Gastrocnemius medialis (tissue), 4 donors: Measurements from ENCODE around the gene FERMT2.

Source experiments
- POLR2A ChIP-seq, 2 donors: fragments of 450-650 bp; IDR thresholded peaks; one replicate each; pipeline ENCODE4 v1.6.1; 2017; ENCODE audit warnings: antibody characterized with exemption in 2 of 2, mild to moderate bottlenecking in 2 of 2, moderate library complexity in 2 of 2
- TF ChIP-seq, protein P1 (sequence below), 5 experiments: fragments of 450-650 bp in 3 of 5; fragments of 200-600 bp in 2 of 5; sonication (generic) in 2 of 5; IDR thresholded peaks in 4 of 5; conservative IDR thresholded peaks in 1 of 5; 1 replicate in 4 of 5; 2 replicates in 1 of 5; pipeline ENCODE4 v1.5.1; 2016 to 2019; ENCODE audit warnings: antibody characterized with exemption in 5 of 5, mild to moderate bottlenecking in 3 of 5, moderate library complexity in 3 of 5

DNA sequence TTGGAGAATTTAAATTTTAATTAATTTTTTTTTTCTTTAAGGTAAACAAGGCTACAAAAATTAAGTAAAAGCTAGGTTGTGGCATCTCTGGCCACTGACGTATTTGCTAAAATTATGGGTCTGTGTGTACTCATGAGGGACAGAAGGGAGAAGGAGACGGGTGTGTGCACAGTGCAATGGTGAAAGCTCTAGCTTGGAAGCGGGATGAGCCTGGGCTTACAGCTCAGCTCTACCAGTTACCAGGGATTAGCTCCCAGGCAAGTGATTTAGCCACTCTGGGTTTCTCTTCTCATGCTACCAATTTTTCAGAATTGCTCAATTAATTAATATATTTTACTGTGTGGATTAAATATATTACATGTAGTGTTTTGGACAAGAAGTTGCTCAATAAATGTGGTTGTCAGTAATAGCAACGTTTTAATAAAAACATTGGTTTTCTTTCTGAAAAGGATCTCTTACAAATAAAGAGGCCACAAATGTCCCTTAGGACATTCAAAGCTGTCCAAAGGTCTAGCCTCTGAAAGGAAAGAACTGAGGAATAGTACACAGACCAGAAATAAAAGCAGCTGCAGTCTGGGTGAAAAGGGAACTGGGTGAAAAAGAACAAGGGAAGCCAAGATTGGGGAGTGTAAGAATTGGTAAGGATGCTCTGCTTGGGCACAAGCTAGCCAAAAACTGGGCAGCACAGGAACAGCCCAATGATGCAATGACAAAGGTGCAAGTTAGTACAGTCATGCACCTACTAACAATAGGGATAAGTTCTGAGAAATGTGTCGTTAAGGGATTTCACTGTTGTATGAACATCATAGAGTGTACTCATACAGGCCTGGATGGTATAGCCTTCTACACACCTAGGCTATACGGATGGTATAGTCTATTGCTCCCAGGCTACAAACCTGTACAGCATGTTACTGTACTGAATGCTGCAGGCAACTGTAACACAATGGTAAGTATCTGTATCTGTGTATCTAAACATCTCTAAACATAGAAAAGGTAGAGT is 61.7 kb downstream of the FERMT2 start:
- TF ChIP-seq, protein P1, sequence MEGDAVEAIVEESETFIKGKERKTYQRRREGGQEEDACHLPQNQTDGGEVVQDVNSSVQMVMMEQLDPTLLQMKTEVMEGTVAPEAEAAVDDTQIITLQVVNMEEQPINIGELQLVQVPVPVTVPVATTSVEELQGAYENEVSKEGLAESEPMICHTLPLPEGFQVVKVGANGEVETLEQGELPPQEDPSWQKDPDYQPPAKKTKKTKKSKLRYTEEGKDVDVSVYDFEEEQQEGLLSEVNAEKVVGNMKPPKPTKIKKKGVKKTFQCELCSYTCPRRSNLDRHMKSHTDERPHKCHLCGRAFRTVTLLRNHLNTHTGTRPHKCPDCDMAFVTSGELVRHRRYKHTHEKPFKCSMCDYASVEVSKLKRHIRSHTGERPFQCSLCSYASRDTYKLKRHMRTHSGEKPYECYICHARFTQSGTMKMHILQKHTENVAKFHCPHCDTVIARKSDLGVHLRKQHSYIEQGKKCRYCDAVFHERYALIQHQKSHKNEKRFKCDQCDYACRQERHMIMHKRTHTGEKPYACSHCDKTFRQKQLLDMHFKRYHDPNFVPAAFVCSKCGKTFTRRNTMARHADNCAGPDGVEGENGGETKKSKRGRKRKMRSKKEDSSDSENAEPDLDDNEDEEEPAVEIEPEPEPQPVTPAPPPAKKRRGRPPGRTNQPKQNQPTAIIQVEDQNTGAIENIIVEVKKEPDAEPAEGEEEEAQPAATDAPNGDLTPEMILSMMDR (IDR thresholded peaks at IDR 0.05 in 4 of 5, conservative IDR thresholded peaks at IDR 0.05 in 1 of 5), result no peak
- TF ChIP-seq POLR2A (IDR thresholded peaks at IDR 0.05), result no peak
